Endothelial cell of umbilical vein (primary cell): ENCODE results near the gene ETV6. TPM values are rescaled to one million over a fixed set of nuclear protein-coding genes. Genes with fewer than 3 reads are reported as not detected.
A peak's percentile ranks its signal among the peaks of the same experiment; 100 is the strongest.

Source experiments
- BruUV-seq: library from RNA; stranded (reverse); fragments of 400-500 nt; replicated peaks from 2 replicates; lab custom pipeline; 2021; lab: Mats Ljungman, UMichigan
- CTCF ChIA-PET: fragments of 300-600, 350-600 bp; sonication (Branson Sonifier 250); formaldehyde crosslinking; loops from one replicate; lab custom pipeline; 2021; ENCODE audit warnings: antibody characterized with exemption, inconsistent platforms; lab: Charles Lee
- POLR2A ChIA-PET: fragments of 300-600, 350-600 bp; sonication (Branson Sonifier 250); formaldehyde crosslinking; loops from one replicate; lab custom pipeline; 2021; ENCODE audit warnings: antibody characterized with exemption, inconsistent platforms; lab: Charles Lee
- DNase-seq: peaks from one replicate; pipeline ENCODE4 v3.0.0-alpha.2; 2011; ENCODE audit warnings: low read depth, low spot score
- FAIRE-seq: peaks from 2 replicates; lab custom pipeline; 2011; peaks lifted over from hg19 to GRCh38; lab: Jason Lieb, UNC
- H2AFZ ChIP-seq: 2 replicates; pipeline ENCODE4 v1.6.0; 2012; ENCODE audit warnings: low read depth, low read length, control low read depth, inconsistent platforms
- H3K27ac ChIP-seq: 2 replicates; pipeline ENCODE4 v1.5.1; 2011; ENCODE audit warnings: low read depth, mild to moderate bottlenecking, control low read depth, low read length, moderate library complexity; ENCODE audit not compliant: insufficient read depth
- H3K27me3 ChIP-seq, 2 experiments: 2 replicates each; pipeline versions ENCODE4 v1.6.0 to v1.6.1; 2011; ENCODE audit warnings: low read length in 2 of 2, mixed read lengths in 1 of 2; ENCODE audit not compliant: control insufficient read depth in 2 of 2, insufficient read depth in 2 of 2
- H3K36me3 ChIP-seq, 2 experiments: 2 replicates in 1 of 2; 3 replicates in 1 of 2; pipeline ENCODE4 v1.5.1; 2011; ENCODE audit warnings: low read length in 2 of 2, mild to moderate bottlenecking in 1 of 2, moderate library complexity in 1 of 2; ENCODE audit not compliant: control insufficient read depth in 2 of 2, insufficient read depth in 2 of 2; ENCODE audit errors: extremely low read depth in 1 of 2
- H3K4me1 ChIP-seq: 3 replicates; pipeline ENCODE4 v1.5.1; 2011; ENCODE audit warnings: mild to moderate bottlenecking, low read length; ENCODE audit not compliant: control insufficient read depth, insufficient read depth; ENCODE audit errors: extremely low read depth
- H3K4me2 ChIP-seq: 2 replicates; pipeline ENCODE4 v1.6.1; 2011; ENCODE audit warnings: low read length, control low read depth, mixed read lengths; ENCODE audit not compliant: insufficient read depth
- H3K4me3 ChIP-seq, 3 experiments: fragments of 200-600 bp in 1 of 3; sonication (generic), shearing (Covaris generic) in 1 of 3; replicated peaks in 1 of 3; 2 replicates each; pipeline ENCODE4 v1.5.1; 2011 to 2016; ENCODE audit warnings: control low read depth in 3 of 3, low read length in 3 of 3, mild to moderate bottlenecking in 2 of 3, inconsistent platforms in 1 of 3, low read depth in 1 of 3, moderate library complexity in 1 of 3; ENCODE audit not compliant: insufficient read depth in 1 of 3
- H3K79me2 ChIP-seq: 2 replicates; pipeline ENCODE4 v1.6.0; 2012; ENCODE audit warnings: low read length, inconsistent platforms; ENCODE audit not compliant: control insufficient read depth, insufficient read depth
- H3K9ac ChIP-seq: replicated peaks from 2 replicates; pipeline ENCODE3; 2011; ENCODE audit warnings: low read length, control low read depth; ENCODE audit not compliant: insufficient read depth; ENCODE audit errors: extremely low read depth
- H3K9me1 ChIP-seq: replicated peaks from 3 replicates; pipeline ENCODE4 v1.6.0; 2011; ENCODE audit warnings: mild to moderate bottlenecking, low read length; ENCODE audit not compliant: control insufficient read depth, insufficient read depth; ENCODE audit errors: extremely low read depth
- H3K9me3 ChIP-seq: replicated peaks from 2 replicates; pipeline ENCODE4 v1.5.1; 2012; ENCODE audit warnings: low read length, inconsistent platforms; ENCODE audit not compliant: control insufficient read depth, insufficient read depth
- H4K20me1 ChIP-seq: replicated peaks from 2 replicates; pipeline ENCODE3; 2011; ENCODE audit warnings: mild to moderate bottlenecking, low read length; ENCODE audit not compliant: control insufficient read depth, insufficient read depth; ENCODE audit errors: extremely low read depth
- CTCF ChIP-seq, 2 donors: IDR thresholded peaks; 1 replicate in 1 of 2; 2 replicates in 1 of 2; pipeline ENCODE4 v1.5.1; 2011; ENCODE audit warnings: low read length in 2 of 2, mild to moderate bottlenecking in 2 of 2, moderate library complexity in 2 of 2, control low read depth in 1 of 2, inconsistent platforms in 1 of 2, low read depth in 1 of 2; ENCODE audit not compliant: insufficient read depth in 1 of 2; ENCODE audit errors: extremely low read depth in 1 of 2
- EZH2 ChIP-seq: IDR thresholded peaks from 2 replicates; pipeline ENCODE4 v1.6.1; 2012; ENCODE audit warnings: borderline replicate concordance, low read depth, mild to moderate bottlenecking, moderate library complexity, low read length, inconsistent platforms; ENCODE audit not compliant: severe bottlenecking
- FOS ChIP-seq: IDR thresholded peaks from 2 replicates; pipeline ENCODE4 v1.6.1; 2011; ENCODE audit warnings: mild to moderate bottlenecking, low read length, moderate library complexity, borderline replicate concordance; ENCODE audit not compliant: insufficient read depth
- GATA2 ChIP-seq: IDR thresholded peaks from 2 replicates; pipeline ENCODE4 v1.7.0; 2011; ENCODE audit warnings: low read depth, mild to moderate bottlenecking, moderate library complexity, mixed read lengths, low read length; ENCODE audit not compliant: insufficient read length, insufficient read depth
- JUN ChIP-seq: IDR thresholded peaks from 2 replicates; pipeline ENCODE4 v1.6.1; 2011; ENCODE audit warnings: borderline replicate concordance, low read depth; ENCODE audit not compliant: insufficient read length, insufficient read depth
- MAX ChIP-seq: IDR thresholded peaks from 2 replicates; pipeline ENCODE4 v1.6.1; 2011; ENCODE audit not compliant: insufficient read depth, insufficient read length
- MYC ChIP-seq: IDR thresholded peaks from one replicate; pipeline ENCODE4 v1.6.1; 2011; ENCODE audit warnings: mild to moderate bottlenecking, low read depth, low read length
- POLR2A ChIP-seq: IDR thresholded peaks from 2 replicates; pipeline ENCODE4 v1.6.1; 2012; ENCODE audit warnings: low read depth, mild to moderate bottlenecking, control low read depth, low read length
- POLR2AphosphoS5 ChIP-seq: IDR thresholded peaks from 2 replicates; pipeline ENCODE4 v1.6.1; 2012; ENCODE audit warnings: low read depth, mild to moderate bottlenecking, control low read depth, low read length, moderate library complexity; ENCODE audit not compliant: insufficient read depth
- dilution Hi-C: fragments of 300-500 bp; cut with MboI; formaldehyde crosslinking; loops from one replicate; pipeline ENCODE4 v1.15.0; 2019; ENCODE audit warnings: low sequenced_read_pairs; ENCODE audit not compliant: extremely low pct_ligation_motif_present
- intact Hi-C: fragments of 100-400 bp; cut with micrococcal nuclease; formaldehyde crosslinking; loops from one replicate; pipeline ENCODE4 v1.10.0; 2022
- polyA plus RNA-seq, 4 experiments: library from polyadenylated mRNA; depleted of rRNA in 3 of 4; stranded (reverse) in 3 of 4; unstranded in 1 of 4; fragments of >200 nt; gene quantifications; 2 replicates each; pipeline versions ENCODE4 v1.2.1 to v1.2.3, GENCODE V29; 2011 to 2012; ENCODE audit warnings: missing spikeins in 1 of 4
- total RNA-seq: library from RNA; stranded (reverse); gene quantifications from 2 replicates; pipeline ENCODE4 v1.2.3, GENCODE V29; 2021

Gene ETV6
- total and polyA plus RNA-seq, 2 donors (not counting 3 experiments of a cell fraction or from before 2014, with no cell fraction given), result 15.9 to 57.1 TPM

DNA sequence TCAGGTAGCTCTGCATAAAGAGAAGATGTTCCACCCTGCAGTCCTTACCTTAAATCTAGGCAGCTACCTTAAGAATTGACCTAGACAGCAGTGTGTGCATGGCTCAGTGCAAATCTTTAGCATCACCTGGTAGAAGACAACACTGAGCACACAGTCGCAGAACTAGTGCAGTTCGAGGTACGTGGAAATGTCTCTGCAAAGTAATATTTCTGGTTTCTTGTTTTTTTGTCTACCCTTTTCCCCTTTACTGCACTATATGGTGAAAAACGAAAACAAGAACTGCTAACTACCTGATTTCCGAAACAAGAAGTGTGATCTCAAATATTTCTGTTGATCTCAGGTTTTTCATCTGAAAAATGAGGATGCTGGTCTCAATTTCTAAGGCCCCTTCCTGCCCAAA is 82.5 kb downstream of the ETV6 start:
- CTCF ChIA-PET, result interaction anchor here (0.9 to 1.7 kb wide), 8 partner anchors 10 to 151 kb away, joined by 3 to 8 read pairs (median 3); no protein-coding TSS in a partner anchor
- H3K4me1 ChIP-seq, result peaks cover 33% of the 10 kb centered on the region
- H3K9me1 ChIP-seq, result no peaks in the 10 kb centered on the region
- H3K27ac ChIP-seq, result peak overlapping the region; percentile 91
- intact Hi-C loops (loop anchor here (5.0 kb wide), 2 partner anchors 35 to 300 kb away; no protein-coding TSS in a partner anchor), dilution Hi-C loops (no loop called here)
- H3K4me3 ChIP-seq, result no peak overlapping the region
- H3K27me3 ChIP-seq, result no peaks in the 10 kb centered on the region
- H3K9ac ChIP-seq, result peak overlapping the region; percentile 58
- H2AFZ ChIP-seq, result no peak overlapping the region
- H4K20me1 ChIP-seq, result no peaks in the 10 kb centered on the region
- POLR2A ChIA-PET, result no interaction called here
- H3K9me3 ChIP-seq, result no peaks in the 10 kb centered on the region
- FAIRE-seq (no peak), DNase-seq (no peak)
- peaks cover 0 to 2% of the 10 kb centered on the region in 2 experiments for H3K36me3 ChIP-seq
- H3K79me2 ChIP-seq, result peaks cover 74% of the 10 kb centered on the region
- H3K4me2 ChIP-seq, result peak overlapping the region; percentile 84
- TF ChIP-seq POLR2A, result no peak
- no peak for TF ChIP-seq MYC
- no peak for TF ChIP-seq MAX
- no TSS peak for BruUV-seq

DNA sequence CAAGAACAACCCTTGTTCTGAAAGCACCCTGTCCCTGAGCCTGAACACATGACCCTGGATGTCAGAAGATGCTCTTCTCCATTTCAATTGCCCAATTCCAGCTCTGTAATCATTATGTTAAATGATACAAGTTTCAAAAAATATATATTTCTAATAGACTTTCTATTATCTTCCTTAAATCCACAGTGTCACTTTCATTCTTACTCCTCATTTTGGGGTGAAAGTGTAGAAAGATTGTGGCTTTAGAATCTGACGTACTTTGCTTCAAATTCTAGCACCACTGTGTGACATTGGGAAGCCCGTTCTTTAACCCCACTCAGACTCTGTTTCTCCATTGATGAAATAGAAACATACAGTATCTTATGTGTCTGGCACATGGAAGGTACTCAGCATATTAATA is 83.2 kb downstream of the ETV6 start:
- Histone ChIP-seq H4K20me1 (no peaks in the 10 kb centered on the region), H3K27me3 (no peaks in the 10 kb centered on the region), H3K9me3 (no peaks in the 10 kb centered on the region), H3K4me1 (peaks cover 33% of the 10 kb centered on the region), H2AFZ (no peak overlapping the region), H3K36me3 (no peaks in the 10 kb centered on the region), H3K4me3 (no peak overlapping the region), H3K79me2 (peaks cover 75% of the 10 kb centered on the region), H3K9me1 (no peaks in the 10 kb centered on the region), H3K27ac (no peak overlapping the region), H3K4me2 (no peak overlapping the region), H3K9ac (no peak overlapping the region)
- no TSS peak for BruUV-seq
- dilution Hi-C loops (no loop called here), intact Hi-C loops (loop anchor here (5.0 kb wide), 2 partner anchors 35 to 300 kb away; no protein-coding TSS in a partner anchor)
- no peak for TF ChIP-seq JUN
- no peak for TF ChIP-seq GATA2
- TF ChIP-seq POLR2AphosphoS5, result no peak
- no peak for TF ChIP-seq MAX
- TF ChIP-seq POLR2A, result no peak
- TF ChIP-seq CTCF (IDR thresholded peaks at IDR 0.05; ENCODE audit: extremely low read depth in 1 of 2, insufficient read depth in 1 of 2, low read depth in 1 of 2, low read length in 2 of 2), result no peak
- no peak for TF ChIP-seq EZH2
- TF ChIP-seq FOS, result no peak
- TF ChIP-seq MYC, result no peak
- no peak for DNase-seq
- ChIA-PET POLR2A (no interaction called here), CTCF (interaction anchor here (1.0 to 1.6 kb wide), 3 partner anchors 13 to 31 kb away, joined by 3 to 4 read pairs (median 3); no protein-coding TSS in a partner anchor)
- FAIRE-seq, result no peak
